NB4 (cell line): ENCODE results near the gene SLC5A2.

Experiments
- POLR2A ChIP-seq: IDR thresholded peaks from 2 replicates; pipeline ENCODE4 v1.6.1; 2011; ENCODE audit warnings: mild to moderate bottlenecking; ENCODE audit not compliant: insufficient read length; ENCODE audit errors: extremely low read depth
- TF ChIP-seq, protein P1 (sequence below): IDR thresholded peaks from one replicate; pipeline ENCODE4 v1.5.1; 2012; ENCODE audit warnings: low read depth, low read length

DNA sequence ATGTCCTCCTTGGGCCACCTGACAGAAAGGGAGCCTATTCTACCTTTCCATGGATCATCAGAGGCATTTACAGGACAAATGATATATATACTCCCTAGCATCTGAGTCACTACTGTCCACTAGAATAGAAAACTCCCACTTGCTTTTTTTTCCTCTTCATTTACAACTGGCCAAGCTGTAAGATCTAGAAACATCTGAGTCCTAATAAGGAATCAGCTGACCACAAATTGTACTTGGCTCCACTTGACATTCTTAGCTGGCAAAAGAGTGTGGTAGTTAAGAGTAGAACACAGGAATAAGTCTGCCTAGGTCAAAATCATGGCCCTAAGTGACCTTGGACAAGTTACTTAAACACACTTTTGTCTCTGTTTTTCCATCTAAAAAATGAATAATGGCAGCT is 20.1 kb downstream of the SLC5A2 start:
- no peak for TF ChIP-seq POLR2A
- TF ChIP-seq, protein P1, sequence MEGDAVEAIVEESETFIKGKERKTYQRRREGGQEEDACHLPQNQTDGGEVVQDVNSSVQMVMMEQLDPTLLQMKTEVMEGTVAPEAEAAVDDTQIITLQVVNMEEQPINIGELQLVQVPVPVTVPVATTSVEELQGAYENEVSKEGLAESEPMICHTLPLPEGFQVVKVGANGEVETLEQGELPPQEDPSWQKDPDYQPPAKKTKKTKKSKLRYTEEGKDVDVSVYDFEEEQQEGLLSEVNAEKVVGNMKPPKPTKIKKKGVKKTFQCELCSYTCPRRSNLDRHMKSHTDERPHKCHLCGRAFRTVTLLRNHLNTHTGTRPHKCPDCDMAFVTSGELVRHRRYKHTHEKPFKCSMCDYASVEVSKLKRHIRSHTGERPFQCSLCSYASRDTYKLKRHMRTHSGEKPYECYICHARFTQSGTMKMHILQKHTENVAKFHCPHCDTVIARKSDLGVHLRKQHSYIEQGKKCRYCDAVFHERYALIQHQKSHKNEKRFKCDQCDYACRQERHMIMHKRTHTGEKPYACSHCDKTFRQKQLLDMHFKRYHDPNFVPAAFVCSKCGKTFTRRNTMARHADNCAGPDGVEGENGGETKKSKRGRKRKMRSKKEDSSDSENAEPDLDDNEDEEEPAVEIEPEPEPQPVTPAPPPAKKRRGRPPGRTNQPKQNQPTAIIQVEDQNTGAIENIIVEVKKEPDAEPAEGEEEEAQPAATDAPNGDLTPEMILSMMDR = no peak
